Immature natural killer cell (primary cell): Measurements from ENCODE around the gene FADD. TPM values are rescaled to one million over a fixed set of nuclear protein-coding genes. Genes with fewer than 3 reads are reported as not detected.

Source experiments
- DNase-seq, 3 donors: peaks; one replicate each; pipeline ENCODE4 v3.0.0; 2022; ENCODE audit warnings: mixed read lengths in 1 of 3
- H3K27ac Mint-ChIP-seq, 6 donors: one replicate each; pipeline ENCODE4 v1.8.0; 2020; ENCODE audit warnings: mixed read lengths in 6 of 6, mild to moderate bottlenecking in 5 of 6, inconsistent platforms in 4 of 6, moderate library complexity in 3 of 6
- H3K27me3 Mint-ChIP-seq, 3 donors: one replicate each; pipeline ENCODE4 v1.8.0; 2020 to 2021; ENCODE audit warnings: low read depth in 3 of 3, mild to moderate bottlenecking in 3 of 3, mixed read lengths in 3 of 3, moderate library complexity in 3 of 3, inconsistent platforms in 1 of 3
- H3K36me3 Mint-ChIP-seq, 3 donors: one replicate each; pipeline ENCODE4 v1.8.0; 2020; ENCODE audit warnings: mixed read lengths in 3 of 3, inconsistent platforms in 2 of 3, mild to moderate bottlenecking in 2 of 3
- H3K4me1 Mint-ChIP-seq, 2 donors: one replicate each; pipeline ENCODE4 v1.8.0; 2020; ENCODE audit warnings: inconsistent platforms in 2 of 2, mild to moderate bottlenecking in 2 of 2, mixed read lengths in 2 of 2, moderate library complexity in 1 of 2
- H3K4me3 Mint-ChIP-seq, 5 donors: one replicate each; pipeline ENCODE4 v1.8.0; 2020; ENCODE audit warnings: mild to moderate bottlenecking in 5 of 5, mixed read lengths in 5 of 5, inconsistent platforms in 3 of 5, moderate library complexity in 3 of 5
- H3K9me3 Mint-ChIP-seq, 6 donors: one replicate each; pipeline ENCODE4 v1.8.0; 2020; ENCODE audit warnings: mild to moderate bottlenecking in 6 of 6, mixed read lengths in 6 of 6, inconsistent platforms in 4 of 6, moderate library complexity in 3 of 6
- polyA plus RNA-seq, 3 donors: library from polyadenylated mRNA; unstranded; fragments of 300-500 nt; fragmentation: Illumina TruSeq; gene quantifications; one replicate each; pipeline ENCODE4 v1.2.3, GENCODE V29; 2021

FADD gene
- 10 to 100 TPM in 2 of 3 donors, 1 to 10 TPM in 1; 9.6 to 21.5 (median 12.6) TPM for polyA plus RNA-seq

GRCh38 chr11:70202920-70203750 is at the start of gene FADD:
TSS of gene FADD (plus strand) at chr11:70203296. CDS start at chr11:70203460, 164 bp downstream.
- H3K27me3 Mint-ChIP-seq = peaks cover 12 to 23% (median 22%) of the 10 kb centered on the region in 3 donors
- H3K4me1 Mint-ChIP-seq = peaks cover 38 to 50% of the 10 kb centered on the region in 2 donors
- DNase-seq = peak; percentile 88 to 92 (median 90)
- peak within 1 kb of the TSS; percentile 89 to 97 (median 96) for H3K4me3 Mint-ChIP-seq
- peak within 1 kb of the TSS; percentile 92 to 97 (median 96) for H3K27ac Mint-ChIP-seq
- H3K36me3 Mint-ChIP-seq = peaks cover 0 to 12% (median 3%) of the 10 kb centered on the region in 3 donors
- H3K9me3 Mint-ChIP-seq = no peaks in the 10 kb centered on the region

DNA sequence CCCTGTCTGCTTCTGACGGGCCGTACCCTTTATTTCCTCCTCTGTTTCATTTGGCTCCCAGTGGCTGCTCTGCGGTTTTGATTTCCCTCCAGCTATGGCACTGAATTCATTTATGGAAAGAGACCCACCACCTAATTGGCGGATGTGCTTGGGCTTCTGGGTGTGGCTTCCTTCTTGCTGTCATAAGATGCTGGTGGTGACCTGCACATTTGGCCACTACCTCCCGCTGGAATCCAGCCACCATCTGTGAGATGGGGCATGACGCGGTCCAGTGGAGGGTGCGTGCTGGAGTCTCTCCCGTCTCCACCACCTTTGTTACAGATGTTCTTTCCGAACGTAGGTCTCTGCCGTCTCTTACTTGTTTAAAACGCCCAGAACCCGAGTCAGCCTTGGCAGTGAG is 47.7 kb upstream of the FADD start:
- Mint-ChIP-seq H3K9me3 (no peaks in the 10 kb centered on the region), H3K27ac (no peak overlapping the region), H3K4me1 (no peaks in the 10 kb centered on the region), H3K36me3 (no peaks in the 10 kb centered on the region), H3K4me3 (no peak overlapping the region), H3K27me3 (peaks cover 0 to 6% (median 3%) of the 10 kb centered on the region in 3 donors)
- DNase-seq = no peak

GRCh38 chr11:70156291-70157037 is 46.6 kb upstream of the FADD start:
- Mint-ChIP-seq H3K9me3 (no peaks in the 10 kb centered on the region), H3K27me3 (peaks cover 0 to 6% (median 2%) of the 10 kb centered on the region in 3 donors), H3K27ac (no peak overlapping the region), H3K36me3 (no peaks in the 10 kb centered on the region), H3K4me1 (no peaks in the 10 kb centered on the region), H3K4me3 (no peak overlapping the region)
- no peak for DNase-seq

DNA sequence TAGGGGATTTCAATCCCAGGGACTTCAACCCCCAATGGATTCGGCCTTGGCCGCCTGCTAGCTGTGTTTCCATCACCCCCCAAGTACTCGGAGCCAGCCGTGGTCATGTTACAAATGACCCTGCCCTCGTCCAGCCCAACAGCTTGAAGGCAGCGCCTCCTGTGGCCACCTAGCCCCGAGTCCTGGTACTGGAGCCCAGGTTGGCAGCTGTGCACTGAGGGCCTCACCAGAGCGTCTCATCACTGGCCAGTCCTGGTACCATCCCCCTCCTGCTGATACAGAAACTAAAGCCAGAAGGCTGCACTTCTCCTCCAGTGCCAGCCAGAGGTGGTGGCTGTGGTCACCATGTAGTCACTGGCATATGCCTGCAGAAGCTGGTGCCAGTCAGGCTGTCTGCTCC is 44.9 kb upstream of the FADD start:
- no peaks in the 10 kb centered on the region for H3K9me3 Mint-ChIP-seq
- DNase-seq = no peak
- H3K4me1 Mint-ChIP-seq = no peaks in the 10 kb centered on the region
- no peak overlapping the region for H3K4me3 Mint-ChIP-seq
- H3K27me3 Mint-ChIP-seq = peaks cover 0 to 4% (median 2%) of the 10 kb centered on the region in 3 donors
- H3K27ac Mint-ChIP-seq = no peak overlapping the region
- H3K36me3 Mint-ChIP-seq = no peaks in the 10 kb centered on the region

- H3K27ac Mint-ChIP-seq = no peak overlapping the region
- no peaks in the 10 kb centered on the region for H3K4me1 Mint-ChIP-seq
- DNase-seq = no peak
- peaks cover 0 to 4% (median 0%) of the 10 kb centered on the region in 3 donors for H3K27me3 Mint-ChIP-seq
- H3K36me3 Mint-ChIP-seq = no peaks in the 10 kb centered on the region
- H3K4me3 Mint-ChIP-seq = no peak overlapping the region
- H3K9me3 Mint-ChIP-seq = no peaks in the 10 kb centered on the region
Observed at GRCh38 chr11:70158757-70159389, 44.2 kb upstream of the FADD start.

- Mint-ChIP-seq H3K4me1 (no peaks in the 10 kb centered on the region), H3K9me3 (no peaks in the 10 kb centered on the region), H3K4me3 (no peak overlapping the region), H3K27ac (no peak overlapping the region), H3K27me3 (peaks cover 0 to 2% (median 0%) of the 10 kb centered on the region in 3 donors), H3K36me3 (no peaks in the 10 kb centered on the region)
- no peak for DNase-seq
Observed at GRCh38 chr11:70159627-70160570, 43.2 kb upstream of the FADD start.

- DNase-seq = no peak
- no peaks in the 10 kb centered on the region for H3K9me3 Mint-ChIP-seq
- peaks cover 0 to 2% (median 1%) of the 10 kb centered on the region in 3 donors for H3K27me3 Mint-ChIP-seq
- H3K36me3 Mint-ChIP-seq = no peaks in the 10 kb centered on the region
- H3K4me1 Mint-ChIP-seq = no peaks in the 10 kb centered on the region
- no peak overlapping the region for H3K4me3 Mint-ChIP-seq
- no peak overlapping the region for H3K27ac Mint-ChIP-seq
Observed at GRCh38 chr11:70161043-70161625, 42.0 kb upstream of the FADD start.

DNA sequence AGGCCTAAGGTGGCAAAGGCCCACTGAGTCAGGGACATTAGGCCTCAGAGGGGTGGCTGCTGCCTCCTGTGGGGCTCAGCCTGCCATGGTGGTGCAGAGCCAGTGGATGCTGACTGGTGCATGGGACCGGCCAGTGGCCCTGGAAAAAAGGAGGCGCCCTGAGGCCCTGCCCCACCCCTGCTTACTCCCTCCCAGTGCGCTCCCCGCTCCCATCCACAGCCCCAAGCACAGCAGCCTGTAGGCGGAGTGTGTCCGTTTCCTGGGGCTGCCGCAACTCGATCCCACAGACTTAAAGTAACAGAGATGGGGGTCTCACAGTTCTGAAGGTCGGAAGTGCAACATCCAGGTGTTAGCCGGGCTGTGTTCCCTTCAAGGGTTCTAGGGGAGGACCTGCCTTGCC is 38.4 kb upstream of the FADD start:
- Mint-ChIP-seq H3K27me3 (peaks cover 0 to 2% (median 1%) of the 10 kb centered on the region in 3 donors), H3K27ac (no peak overlapping the region), H3K4me3 (no peak overlapping the region), H3K9me3 (no peaks in the 10 kb centered on the region), H3K4me1 (no peaks in the 10 kb centered on the region), H3K36me3 (no peaks in the 10 kb centered on the region)
- DNase-seq = no peak

- Mint-ChIP-seq H3K4me3 (no peak overlapping the region), H3K4me1 (no peaks in the 10 kb centered on the region), H3K27ac (no peak overlapping the region), H3K36me3 (no peaks in the 10 kb centered on the region), H3K9me3 (no peaks in the 10 kb centered on the region), H3K27me3 (peaks cover 0 to 7% (median 1%) of the 10 kb centered on the region in 3 donors)
- no peak for DNase-seq
Observed at GRCh38 chr11:70167120-70167519, 36.0 kb upstream of the FADD start.

- H3K9me3 Mint-ChIP-seq = no peaks in the 10 kb centered on the region
- no peak overlapping the region for H3K27ac Mint-ChIP-seq
- H3K36me3 Mint-ChIP-seq = no peaks in the 10 kb centered on the region
- H3K27me3 Mint-ChIP-seq = peaks cover 0 to 7% (median 1%) of the 10 kb centered on the region in 3 donors
- no peaks in the 10 kb centered on the region for H3K4me1 Mint-ChIP-seq
- DNase-seq = no peak
- no peak overlapping the region for H3K4me3 Mint-ChIP-seq
Observed at GRCh38 chr11:70167723-70168404, 35.2 kb upstream of the FADD start.

- H3K27ac Mint-ChIP-seq = no peak overlapping the region
- no peak overlapping the region for H3K4me3 Mint-ChIP-seq
- H3K27me3 Mint-ChIP-seq = peaks cover 0 to 7% (median 1%) of the 10 kb centered on the region in 3 donors
- DNase-seq = no peak
- no peaks in the 10 kb centered on the region for H3K9me3 Mint-ChIP-seq
- no peaks in the 10 kb centered on the region for H3K4me1 Mint-ChIP-seq
- H3K36me3 Mint-ChIP-seq = no peaks in the 10 kb centered on the region
Observed at GRCh38 chr11:70168405-70168754, 34.7 kb upstream of the FADD start.

- no peaks in the 10 kb centered on the region for H3K9me3 Mint-ChIP-seq
- H3K4me1 Mint-ChIP-seq = no peaks in the 10 kb centered on the region
- no peaks in the 10 kb centered on the region for H3K36me3 Mint-ChIP-seq
- peaks cover 0 to 7% (median 1%) of the 10 kb centered on the region in 3 donors for H3K27me3 Mint-ChIP-seq
- no peak overlapping the region for H3K27ac Mint-ChIP-seq
- DNase-seq = no peak
- no peak overlapping the region for H3K4me3 Mint-ChIP-seq
Observed at GRCh38 chr11:70169127-70169526, 34.0 kb upstream of the FADD start.
